HG02623 (cell line): ENCODE measurements around the gene SGK2.

Experiments used
- ATAC-seq: cut with Tn5 transposase; IDR thresholded peaks from one replicate; pipeline ENCODE4 v1.9.1; 2021; ENCODE audit warnings: moderate library complexity; ENCODE audit not compliant: unreplicated experiment

SGK2 gene

DNA sequence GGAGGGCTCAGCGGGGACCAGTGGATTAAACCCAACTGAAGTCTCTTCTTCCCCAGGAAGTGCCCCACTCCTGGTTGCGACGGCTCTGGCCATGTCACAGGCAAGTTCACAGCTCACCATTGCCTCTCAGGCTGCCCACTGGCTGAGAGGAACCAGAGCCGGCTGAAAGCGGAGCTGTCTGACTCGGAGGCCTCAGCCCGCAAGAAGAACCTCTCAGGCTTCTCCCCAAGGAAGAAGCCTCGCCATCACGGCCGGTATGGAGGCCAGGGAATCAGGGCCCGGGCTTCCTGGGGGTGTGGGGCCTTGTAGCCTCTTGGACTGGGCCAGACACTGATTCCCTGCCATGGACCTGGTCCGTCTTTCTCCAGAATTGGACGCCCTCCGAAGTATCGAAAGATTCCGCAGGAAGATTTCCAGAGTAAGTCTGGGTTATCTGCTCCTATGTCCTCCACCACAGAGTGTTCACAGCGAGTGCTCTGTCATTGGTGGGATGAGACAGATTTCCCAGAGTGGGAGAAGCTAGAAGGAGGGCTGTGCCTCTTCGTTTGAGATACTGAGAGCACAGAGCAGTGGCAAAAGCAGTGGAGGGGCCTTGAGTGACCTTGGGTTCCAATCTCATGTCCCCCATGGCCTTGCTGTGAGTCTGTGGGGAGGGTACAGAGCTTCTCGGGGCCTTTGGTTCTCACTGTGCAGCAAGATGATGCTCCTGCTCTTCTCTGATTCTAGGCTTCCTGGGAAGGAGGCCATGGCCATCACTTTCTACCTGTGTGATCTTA, 22.6 kb upstream of the SGK2 start:
- no peak for ATAC-seq

DNA sequence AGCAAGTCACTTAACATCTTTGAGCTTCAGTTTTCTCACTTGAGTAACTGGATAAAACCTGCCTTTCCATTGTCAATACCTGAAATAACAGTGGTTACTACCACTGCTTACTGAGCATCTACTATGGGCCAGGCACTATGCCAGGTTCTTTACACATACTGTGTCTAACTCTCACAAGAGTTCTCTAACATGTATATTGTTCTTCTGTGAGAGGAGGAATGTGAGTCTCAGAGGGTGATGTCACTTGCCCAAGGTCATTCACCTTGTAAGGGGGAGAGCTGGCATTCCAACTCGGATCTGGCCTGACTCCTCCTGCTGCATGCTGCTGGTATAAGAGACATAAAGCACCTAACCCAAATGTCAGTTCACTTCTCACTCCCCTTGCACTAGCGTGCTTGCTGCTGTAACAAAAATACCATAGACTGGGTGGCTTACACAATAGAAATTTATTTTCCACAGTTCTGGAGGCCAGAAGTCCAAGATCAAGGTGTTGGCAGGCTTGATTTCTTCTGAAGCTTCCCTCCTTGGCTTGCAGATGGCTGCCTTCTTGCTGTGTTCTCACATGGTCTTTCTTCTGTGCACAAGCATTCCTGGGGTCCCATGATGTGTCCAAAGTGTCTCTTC, 21.9 kb upstream of the SGK2 start:
- ATAC-seq: no peak

DNA sequence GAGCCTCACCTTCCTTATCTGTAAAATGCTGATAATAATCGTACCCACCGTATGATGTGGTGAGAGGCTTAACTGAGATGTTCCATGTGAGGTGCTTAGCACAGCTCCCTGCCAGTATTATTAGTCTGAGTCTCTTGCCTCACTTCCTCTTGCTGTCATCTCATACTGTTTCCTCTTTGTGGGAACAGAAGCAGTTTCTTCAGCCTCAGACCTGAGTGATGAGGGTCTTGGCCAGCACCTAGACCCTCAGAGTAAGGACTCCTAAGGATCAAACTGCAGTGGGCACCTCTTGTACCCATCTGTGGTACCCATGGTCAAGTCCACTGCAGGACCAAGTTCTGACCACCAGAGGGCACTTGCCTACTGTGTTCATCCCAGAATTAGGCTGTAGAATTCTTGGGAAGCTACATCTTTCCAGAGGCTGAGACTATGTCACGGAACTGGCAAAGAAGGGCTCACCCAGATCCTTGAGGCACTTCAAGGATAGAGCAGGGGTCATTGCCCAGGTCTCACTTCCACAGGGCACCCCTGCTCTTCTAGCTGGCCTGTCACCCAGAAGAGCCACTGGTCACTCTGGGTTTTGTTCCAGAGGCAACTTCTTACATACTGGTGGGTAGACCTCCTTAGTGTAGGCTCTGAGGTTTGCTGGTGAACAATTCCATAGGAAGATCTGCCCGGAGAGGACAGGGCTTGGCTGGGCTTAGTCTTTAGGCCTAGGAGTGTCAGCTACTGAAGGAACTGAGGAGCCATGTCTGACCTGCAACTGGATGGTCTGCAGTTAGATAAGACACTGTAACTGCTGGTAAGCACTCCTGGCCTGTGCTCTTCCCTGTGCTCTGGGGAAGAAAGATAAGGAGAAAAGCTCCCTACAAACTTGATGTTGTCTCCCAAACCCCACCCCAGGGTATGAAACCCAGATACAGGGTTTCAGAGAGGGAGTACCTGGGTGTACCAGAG, 20.6 kb upstream of the SGK2 start:
- ATAC-seq: no peak

DNA sequence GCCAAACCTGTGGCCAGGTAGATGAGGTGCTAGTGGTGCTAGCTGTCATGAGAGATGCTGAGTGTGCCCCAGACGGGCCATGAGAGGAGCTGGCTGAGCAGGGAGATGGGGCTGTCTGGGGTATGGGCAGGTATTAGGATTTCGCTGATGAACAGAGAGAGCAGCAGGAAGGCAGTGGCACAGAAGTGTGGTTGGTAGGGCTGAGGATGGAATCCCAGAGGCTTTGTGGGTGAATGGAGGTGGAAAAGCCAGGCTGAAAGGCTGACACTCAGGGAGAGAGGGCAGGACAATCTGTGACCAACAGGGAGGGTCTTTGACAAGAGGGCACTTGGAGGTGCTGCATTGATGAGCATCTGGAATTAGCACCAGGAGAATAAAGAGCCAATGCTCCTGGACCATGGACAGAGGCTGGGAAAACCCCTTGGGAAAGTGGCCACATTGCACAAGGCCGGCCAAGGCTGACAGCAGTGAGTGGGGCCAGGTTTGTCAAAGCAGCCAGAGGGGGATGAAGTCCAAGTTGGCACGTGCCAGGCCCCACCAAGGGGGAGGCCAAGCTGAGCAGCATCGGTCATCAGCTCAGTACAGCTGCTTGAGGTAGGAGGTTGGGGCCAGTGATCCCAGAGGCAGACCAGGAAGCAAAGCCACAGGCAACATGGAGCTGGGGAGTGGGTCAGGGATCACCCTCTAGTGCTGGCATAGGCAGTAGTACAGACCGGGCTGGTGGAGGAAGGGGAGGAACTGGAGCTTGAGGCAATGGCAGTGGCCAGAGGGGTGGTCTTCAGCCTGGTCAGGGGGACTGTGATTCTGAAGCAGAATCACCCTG, 19.7 kb upstream of the SGK2 start:
- no peak for ATAC-seq

DNA sequence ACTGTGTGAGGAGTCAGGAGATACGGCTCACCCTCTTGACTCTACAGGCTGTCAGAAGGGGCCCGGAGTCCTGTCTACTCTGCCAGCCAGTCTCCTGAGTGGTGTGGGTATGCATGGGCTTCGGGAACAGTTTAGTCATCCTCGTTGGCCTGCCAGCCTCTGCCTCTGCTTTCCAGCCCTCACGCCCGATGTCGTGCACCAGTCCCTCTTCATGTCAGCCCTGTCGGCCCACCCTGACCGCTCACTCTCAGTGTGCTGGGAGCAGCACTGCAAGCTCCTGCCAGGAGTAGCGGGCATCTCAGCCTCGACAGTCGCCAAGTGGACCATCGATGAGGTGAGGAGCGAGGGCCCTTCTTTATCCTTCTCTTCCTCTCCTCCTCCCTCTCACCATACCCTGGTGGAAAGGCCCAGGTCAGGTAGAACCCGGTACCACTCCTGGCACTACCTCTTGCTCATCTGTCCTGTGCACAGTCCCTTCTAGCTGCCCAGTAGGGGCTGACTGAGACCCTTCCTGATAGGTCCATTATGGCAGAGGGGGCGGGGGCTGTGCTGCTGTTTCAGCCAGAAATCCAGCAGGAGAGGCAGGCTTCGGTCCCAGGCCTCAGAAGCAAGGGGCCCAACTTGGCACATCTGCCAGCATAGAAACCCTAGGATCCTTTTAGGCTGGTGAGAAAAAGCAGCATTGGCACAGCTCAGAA, 18.7 kb upstream of the SGK2 start:
- no peak for ATAC-seq

DNA sequence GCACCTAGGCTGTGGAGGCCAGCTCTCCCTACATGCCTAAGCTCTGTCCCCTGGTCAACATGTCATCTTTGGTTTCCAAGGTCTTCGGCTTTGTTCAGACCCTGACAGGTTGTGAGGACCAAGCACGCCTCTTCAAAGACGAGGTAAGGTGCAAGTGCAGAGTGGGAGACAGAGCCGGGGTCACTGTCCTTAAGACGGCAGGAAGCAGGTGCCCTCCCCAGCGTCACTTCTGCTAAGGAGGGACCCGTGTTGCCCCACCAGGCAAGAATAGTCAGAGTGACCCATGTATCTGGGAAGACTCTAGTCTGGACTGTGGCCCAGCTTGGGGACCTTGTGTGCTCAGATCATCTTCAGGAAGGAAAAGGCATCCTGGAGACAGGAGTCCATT, 18.2 kb upstream of the SGK2 start:
- no peak for ATAC-seq

DNA sequence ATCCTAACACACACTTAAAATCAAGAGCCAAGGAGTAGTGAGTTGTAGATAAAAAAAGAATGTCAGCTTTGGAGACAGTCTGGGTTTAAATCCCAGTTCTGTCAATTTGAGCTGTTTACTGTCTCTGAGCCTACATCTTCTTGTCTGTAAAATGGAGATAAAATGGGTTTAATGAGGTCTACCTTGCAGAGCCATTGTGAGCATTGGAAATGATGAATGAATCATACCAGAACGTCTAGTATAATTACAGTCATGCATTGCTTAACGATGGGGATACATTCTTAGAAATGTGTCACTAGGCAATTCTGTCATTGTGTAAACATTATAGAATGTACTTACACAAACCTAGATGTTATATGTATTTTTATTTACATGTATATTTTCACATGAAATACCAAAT, 17.6 kb upstream of the SGK2 start:
- ATAC-seq: no peak

DNA sequence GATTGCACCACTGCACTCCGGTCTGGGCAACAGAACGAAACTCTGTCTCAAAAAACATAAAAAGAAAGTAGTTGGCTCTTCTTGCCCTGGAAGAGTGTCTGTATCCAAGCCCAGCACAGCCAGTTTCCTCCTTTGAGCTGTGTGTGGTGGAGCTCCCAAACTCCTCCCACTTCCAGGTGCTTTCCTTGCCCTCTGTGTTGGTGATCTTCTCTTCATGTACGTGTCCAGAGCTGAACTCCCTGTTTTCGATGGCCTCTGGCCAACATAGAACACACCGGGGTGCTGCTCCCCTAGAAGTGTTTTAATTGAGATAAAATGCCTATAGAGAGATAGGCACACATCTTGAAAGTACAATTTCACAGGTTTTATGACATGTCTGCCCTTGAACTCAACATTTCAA, 16.7 kb upstream of the SGK2 start:
- ATAC-seq: no peak

DNA sequence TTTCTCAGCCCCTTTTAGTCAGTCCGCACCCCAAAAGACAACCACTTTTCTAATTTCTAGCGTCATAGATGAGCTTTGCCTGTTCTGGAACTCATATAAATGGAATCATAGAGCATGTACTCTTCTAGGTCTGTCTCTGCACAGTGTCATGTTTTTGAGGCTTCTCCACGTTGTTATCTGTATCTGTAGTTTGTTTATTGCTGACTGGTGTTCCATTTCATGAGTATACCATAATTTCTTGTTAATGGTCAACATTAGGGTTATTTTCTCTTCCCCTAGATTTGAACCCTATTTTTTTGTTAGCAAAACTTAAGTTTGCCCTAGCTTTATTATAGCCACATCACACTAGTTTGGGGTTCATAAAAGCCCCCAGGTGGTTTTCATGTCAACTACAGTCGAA, 16.2 kb upstream of the SGK2 start:
- no peak for ATAC-seq

DNA sequence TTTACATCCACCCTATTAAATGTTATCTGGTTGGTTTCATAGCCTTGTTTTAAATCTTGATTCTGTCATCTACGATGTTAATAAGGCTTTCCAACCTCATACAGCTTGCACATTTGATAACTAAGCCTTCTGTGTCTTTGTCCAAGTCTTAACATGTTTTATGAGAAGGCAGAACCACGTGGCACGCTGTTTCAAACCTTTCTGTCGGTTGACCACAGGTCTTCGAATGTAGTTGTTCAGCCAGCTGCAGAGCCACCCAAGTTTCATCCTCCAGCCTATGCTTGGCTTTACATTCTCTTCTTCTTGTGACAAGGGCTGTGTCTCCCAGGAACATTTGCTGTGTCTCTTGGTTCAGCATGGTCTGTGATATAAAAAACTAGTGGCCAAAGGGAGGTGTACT, 15.7 kb upstream of the SGK2 start:
- ATAC-seq: no peak

DNA sequence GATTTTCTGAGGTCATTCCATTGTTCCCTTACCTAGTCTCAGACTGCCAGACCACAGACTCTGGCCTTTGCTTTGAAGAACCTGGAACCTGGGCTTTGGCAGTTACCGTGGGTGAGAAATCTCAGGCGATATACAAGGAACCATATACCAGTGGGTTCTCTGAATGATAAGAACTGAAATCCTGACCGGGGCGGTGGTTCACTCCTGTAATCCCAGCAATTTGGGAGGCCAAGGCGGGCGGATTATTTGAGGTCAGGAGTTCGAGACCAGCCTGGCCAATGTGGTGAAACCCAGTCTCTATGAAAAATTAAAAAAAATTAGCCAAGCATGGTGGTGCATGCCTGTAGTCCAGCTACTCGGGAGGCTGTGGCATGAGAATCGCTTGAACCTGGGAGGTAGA, 14.3 kb upstream of the SGK2 start:
- ATAC-seq: no peak

DNA sequence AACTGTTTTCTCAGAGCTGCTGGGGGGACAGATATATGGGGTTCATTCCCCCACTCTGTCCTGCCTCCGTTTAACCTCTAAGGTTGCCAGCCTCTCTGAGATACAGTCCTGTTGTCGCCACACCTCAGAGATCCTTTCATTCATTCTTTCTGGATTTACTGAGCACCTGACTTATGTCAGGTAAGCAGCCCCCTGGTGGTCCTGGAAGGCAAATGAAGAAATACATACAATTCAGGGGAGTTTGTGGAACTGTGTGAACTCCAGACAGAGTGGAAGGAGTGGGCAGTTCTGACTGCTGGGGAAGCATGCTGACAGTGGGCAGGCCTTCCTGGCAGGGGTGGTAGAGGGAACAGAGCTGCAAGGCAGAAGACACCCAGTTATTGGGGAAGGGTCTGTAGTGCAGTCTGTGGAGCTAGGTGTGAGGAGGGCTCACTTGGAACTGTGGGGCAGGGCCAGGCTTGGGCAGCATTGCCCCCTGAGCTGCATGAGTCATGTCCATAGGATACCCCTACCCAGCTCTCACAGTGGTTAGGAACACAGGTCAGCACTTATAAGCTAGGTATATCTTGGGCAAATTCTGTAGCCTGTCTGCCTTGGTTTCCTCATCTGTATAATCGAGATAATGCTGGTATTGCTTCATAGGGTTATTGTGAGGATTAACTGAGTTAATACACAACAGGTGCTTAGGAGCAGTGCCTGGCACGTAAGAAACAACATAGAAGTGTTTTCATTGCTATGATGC, 12.8 kb upstream of the SGK2 start:
- no peak for ATAC-seq

DNA sequence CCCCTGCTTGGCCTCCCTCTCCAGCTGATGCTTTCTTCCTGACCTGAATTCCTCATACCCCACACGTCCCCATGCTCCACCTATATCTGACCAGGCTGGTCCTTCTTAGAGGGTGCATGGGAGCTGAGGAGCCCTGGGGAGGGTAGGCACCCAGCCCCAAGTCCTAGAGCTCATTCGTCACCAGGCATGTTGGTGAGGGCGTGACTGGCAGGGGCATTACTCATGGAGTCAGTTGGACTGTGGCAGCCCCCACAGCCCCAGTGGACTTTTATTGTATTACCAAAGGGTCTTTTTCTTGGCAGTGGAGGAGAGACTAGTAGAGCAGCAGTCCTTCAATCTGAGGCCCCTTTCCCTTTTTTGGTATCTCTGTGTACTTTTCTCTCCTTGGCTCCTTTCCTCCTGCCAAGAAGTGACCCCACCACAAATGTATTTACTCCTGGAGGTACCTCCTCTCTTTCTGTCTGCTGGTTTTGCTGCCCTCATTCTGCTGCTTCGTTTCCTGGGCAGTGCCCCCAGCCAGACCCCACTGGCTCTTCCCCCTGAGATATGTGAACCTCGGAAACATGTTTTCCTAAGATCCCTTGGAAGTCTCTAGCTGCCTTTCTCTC, 10.4 kb upstream of the SGK2 start:
- ATAC-seq: no peak

DNA sequence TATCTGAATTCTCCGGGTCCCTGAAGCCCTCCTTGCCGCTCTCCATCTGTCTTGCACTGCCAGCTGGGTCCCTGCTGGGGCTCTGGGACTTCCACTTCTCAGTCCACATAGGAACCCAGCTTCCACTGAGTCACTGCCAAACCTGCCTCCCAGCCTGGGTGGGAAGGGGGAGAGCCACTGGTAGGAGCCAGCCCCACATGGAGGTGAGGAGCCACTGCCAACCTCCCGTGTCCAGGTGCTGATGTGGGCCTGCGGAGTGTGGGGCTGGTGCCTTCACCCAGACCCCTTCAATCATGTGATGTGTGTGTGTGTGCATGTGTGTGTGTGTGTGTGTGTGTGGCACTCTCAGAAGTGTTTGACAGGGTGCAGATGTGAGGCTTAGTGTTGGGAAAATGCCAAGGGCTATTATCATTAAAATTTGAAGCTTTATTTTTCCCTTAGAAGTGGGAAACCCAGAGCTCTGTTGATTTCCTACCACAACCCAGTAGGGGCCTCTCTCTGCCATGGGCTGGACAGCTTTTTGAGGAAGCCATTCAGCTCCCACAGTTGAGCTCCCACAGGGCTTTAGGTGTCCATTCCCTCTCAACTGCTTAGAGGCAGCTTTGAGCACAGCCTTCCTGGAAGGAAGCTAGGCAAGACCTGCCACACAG, 9.3 kb upstream of the SGK2 start:
- no peak for ATAC-seq

DNA sequence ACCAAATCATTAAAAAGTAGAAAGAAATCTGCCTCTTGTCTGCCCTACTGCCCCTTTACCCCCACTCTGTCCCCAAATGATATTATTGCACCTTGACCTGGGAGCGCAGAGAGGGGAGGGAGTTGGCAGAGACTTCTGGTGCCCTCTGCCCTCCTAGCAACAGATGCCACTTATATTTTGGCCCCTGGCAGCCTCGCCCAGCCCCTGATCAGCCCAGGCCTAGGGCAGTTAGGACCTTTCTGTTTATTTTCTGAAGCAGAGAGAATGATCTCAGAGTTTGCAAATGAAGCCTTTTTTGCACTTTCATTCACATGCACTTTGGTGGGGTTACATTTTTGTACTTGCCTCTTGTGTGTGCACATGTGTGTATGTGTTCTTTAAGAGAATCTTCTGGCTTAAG, 8.4 kb upstream of the SGK2 start:
- no peak for ATAC-seq

DNA sequence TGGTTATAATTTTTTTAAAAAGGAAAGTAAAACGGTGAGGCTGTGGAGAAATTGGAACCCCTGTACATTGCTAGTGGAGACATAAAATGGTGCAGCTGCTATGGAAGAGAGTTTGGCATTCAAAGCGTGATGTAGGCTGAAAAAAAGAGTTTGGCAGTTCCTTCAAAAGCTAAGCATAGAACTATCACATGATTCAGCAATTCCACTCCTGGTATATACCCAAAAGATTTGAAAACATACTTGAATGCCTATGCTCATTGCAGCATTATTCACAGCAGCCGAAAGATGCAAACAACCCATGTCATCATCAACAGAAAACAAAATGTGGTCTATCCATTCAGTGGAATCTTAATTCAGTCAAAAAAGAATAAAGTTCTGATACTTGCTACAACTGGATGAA, 4.5 kb upstream of the SGK2 start:
- no peak for ATAC-seq

DNA sequence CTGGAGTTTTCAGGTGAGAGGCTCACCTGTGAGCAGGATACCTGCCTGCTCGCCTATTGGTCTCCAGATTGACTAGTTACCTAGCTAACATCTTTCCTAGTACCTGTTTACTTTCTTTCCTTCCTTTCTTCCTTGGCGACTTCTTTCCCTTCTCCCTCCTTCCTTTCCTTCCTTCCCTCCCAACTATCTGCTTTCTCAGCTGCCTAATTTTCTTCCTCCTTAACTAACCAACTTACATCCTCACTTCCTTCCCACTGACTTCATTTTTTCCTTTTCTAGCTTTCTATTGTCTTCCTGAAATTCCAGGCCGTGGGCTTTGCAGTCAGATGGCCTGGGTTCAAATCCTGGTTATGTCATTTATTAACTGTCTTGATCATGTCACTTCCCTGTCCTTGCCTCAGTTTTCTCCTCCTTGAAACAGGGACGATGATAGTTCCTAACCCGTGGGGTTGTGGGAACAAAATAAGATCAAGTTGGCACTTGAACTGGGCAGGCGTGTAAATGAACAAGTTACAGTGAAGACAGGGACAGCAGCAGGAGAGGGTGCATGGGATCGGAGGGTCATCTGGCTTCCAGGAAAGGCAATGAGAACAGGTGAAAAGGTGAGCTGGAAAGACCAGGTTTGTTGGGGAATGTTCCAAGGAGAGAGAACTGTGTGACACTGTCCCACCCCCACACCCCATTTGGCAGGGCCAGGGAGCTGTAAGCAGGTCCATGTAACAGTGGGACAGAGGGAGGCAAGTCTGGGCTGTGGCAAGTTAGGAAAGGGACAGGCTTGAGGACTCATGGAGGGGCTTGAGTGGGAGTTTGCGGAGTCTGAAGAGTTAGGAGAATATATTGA, 540 bp downstream of the SGK2 start:
- no peak for ATAC-seq

DNA sequence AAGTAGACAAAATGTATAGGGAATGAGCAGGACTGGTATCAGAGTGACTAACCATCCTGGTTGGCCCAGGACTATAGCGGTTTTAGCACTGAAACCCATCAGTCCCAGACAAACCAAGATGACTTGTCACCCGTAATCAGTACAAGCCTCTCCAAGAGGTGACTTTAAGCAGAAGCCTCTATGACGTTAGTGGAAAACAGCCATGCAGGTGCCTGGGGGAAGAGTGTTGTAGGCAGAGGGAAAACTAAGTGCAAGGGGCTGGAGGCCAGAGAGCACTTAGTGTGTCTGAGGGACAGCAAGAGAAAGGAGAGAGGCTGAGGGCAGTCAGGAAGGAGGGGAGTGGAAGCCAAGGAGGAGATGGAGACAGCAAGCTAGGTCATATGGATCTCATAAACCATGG, 2.1 kb downstream of the SGK2 start:
- ATAC-seq: no peak
